ENCODE measurements around the gene SUPT3H. TPM values are rescaled to one million over a fixed set of nuclear protein-coding genes. Genes with fewer than 3 reads are reported as not detected.
A peak's percentile ranks its signal among the peaks of the same experiment; 100 is the strongest.
"Not testable (repeated sequence)": the region's sequence is repeated elsewhere in the genome, so short reads cannot be mapped to it uniquely, and the experiment has no call there.

Gene SUPT3H
- total RNA-seq, 2 experiments from 2014 or later = 8.7 to 9.0 TPM

DNA sequence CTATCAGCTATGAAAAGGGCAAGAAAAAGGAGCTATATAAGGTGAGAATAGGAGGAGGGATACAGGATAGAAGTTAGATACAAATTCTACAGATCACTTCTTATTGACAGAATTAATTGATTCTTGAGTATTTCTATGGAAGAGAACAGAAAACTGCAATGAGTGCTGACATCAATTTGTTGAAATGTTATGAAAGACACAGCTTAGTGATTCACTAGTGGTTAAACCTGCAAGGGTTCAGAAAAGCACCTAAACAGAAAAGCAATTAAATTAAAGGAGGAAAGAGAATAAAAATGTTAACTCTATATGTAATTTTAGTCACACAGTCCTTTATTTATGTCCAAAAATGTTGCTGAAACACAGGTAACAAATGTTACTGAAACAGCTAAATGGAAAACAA is 304.0 kb downstream of the SUPT3H start:
- CTCF ChIA-PET = interaction anchor here (1.6 kb wide), 1 partner anchor 129 kb away, joined by 4 read pairs; no protein-coding TSS in a partner anchor
- Mint-ChIP-seq H3K36me3 (ENCODE audit: low read depth) (peaks cover 14% of the 10 kb centered on the region), H3K4me1 (peaks cover 11% of the 10 kb centered on the region), H3K27ac (no peak overlapping the region), H3K27me3 (no peaks in the 10 kb centered on the region), H3K9me3 (peaks cover 16% of the 10 kb centered on the region), H3K4me3 (no peak overlapping the region)
- no peak for DNase-seq
- POLR2A ChIA-PET = no interaction called here

DNA sequence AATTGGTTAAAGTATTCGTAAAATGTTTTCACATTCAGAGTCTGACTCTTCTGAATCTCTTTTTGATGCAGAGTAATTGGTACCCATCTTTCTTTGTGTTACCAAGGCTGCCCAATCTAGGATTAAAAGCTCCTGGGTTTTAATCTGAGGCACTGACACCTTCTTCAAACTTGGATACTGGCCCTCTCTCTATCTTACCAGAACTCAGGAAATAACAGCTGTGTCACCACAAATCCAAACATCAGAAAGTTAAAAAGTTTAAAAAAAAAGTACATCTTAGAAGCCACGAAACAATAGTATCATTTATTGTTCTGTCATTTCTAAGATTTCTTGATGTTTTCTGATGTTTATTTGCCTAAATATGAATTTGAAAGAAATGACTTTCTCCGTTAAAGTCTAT is 305.1 kb downstream of the SUPT3H start:
- Mint-ChIP-seq H3K27me3 (no peaks in the 10 kb centered on the region), H3K36me3 (ENCODE audit: low read depth) (peaks cover 4% of the 10 kb centered on the region), H3K4me1 (peaks cover 11% of the 10 kb centered on the region), H3K27ac (no peak overlapping the region), H3K9me3 (peaks cover 6% of the 10 kb centered on the region), H3K4me3 (no peak overlapping the region)
- no peak for DNase-seq
- CTCF ChIA-PET = interaction anchor here (1.6 kb wide), 1 partner anchor 128 kb away, joined by 4 read pairs; no protein-coding TSS in a partner anchor
- POLR2A ChIA-PET = interaction anchor here (0.6 kb wide), 1 partner anchor 303 kb away, joined by 6 read pairs; no protein-coding TSS in a partner anchor

DNA sequence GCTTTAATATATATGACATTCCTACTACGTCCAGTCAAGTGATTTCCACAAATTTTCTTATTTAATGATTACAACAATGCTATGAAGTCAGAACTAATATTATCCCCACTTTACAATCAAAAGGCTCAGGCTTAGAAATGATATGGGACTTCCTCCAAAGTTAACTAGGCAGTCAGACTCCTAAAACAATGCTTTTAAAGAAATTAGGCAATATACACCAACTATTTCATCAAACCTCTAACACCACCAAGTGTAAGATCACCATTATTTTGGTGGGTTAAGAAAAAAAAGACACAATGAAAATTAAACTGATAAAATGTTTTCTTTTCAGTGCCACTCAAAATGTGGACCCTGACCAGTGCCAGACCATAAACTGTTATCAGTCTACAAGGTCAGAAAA is 305.7 kb downstream of the SUPT3H start:
- Mint-ChIP-seq H3K36me3 (ENCODE audit: low read depth) (peaks cover 2% of the 10 kb centered on the region), H3K4me1 (peaks cover 11% of the 10 kb centered on the region), H3K9me3 (peaks cover 4% of the 10 kb centered on the region), H3K27ac (no peak overlapping the region), H3K4me3 (no peak overlapping the region), H3K27me3 (no peaks in the 10 kb centered on the region)
- POLR2A ChIA-PET = interaction anchor here (0.6 kb wide), 1 partner anchor 304 kb away, joined by 6 read pairs; no protein-coding TSS in a partner anchor
- CTCF ChIA-PET = no interaction called here
- no peak for DNase-seq

DNA sequence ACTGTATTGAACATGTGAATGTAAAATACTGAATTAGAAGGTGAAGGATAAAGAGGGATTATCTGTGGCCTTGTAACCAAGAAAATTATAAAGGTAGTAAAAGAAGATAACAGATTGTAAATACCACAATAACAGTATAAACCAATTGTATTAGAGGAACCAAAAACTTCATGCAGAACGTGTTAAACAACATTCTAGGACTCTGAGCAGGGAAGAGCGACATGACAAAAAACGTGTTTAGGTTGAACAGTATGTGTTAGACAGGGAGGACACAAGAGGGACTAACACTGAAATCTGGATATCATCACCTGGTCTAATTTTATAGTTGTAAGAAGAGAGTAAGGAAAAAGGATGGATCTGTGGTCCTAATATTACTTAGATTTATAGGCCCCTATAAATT is 308.6 kb downstream of the SUPT3H start:
- H3K27me3 Mint-ChIP-seq = no peaks in the 10 kb centered on the region
- peaks cover 2% of the 10 kb centered on the region for H3K36me3 Mint-ChIP-seq (ENCODE audit: low read depth)
- DNase-seq = no peak
- POLR2A ChIA-PET = no interaction called here
- H3K27ac Mint-ChIP-seq = no peak overlapping the region
- no peak overlapping the region for H3K4me3 Mint-ChIP-seq
- CTCF ChIA-PET = no interaction called here
- no peaks in the 10 kb centered on the region for H3K9me3 Mint-ChIP-seq
- H3K4me1 Mint-ChIP-seq = peaks cover 8% of the 10 kb centered on the region

DNA sequence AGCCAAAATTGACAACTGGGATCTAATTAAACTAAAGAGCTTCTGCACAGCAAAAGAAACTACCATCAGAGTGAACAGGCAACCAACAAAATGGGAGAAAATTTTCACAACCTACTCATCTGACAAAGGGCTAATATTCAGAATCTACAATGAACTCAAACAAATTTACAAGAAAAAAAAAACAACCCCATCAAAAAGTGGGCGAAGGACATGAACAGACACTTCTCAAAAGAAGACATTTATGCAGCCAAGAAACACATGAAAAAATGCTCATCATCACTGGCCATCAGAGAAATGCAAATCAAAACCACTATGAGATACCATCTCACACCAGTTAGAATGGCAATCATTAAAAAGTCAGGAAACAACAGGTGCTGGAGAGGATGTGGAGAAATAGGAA is 310.3 kb downstream of the SUPT3H start:
- CTCF ChIA-PET; POLR2A ChIA-PET; H3K27ac Mint-ChIP-seq; H3K9me3 Mint-ChIP-seq; H3K36me3 Mint-ChIP-seq (ENCODE audit: low read depth); H3K4me1 Mint-ChIP-seq; H3K27me3 Mint-ChIP-seq; H3K4me3 Mint-ChIP-seq; DNase-seq: not testable (repeated sequence)

DNA sequence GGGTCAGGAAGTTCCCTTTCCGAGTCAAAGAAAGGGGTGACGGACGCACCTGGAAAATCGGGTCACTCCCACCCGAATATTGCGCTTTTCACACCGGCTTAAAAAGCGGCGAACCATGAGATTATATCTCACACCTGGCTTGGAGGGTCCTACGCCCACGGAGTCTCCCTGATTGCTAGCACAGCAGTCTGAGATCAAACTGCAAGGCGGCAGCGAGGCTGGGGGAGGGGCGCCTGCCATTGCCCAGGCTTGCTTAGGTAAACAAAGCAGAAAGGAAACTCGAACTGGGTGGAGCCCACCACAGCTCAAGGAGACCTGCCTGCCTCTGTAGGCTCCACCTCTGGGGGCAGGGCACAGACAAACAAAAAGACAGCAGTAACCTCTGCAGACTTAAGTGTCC is 315.1 kb downstream of the SUPT3H start:
- H3K27ac Mint-ChIP-seq; CTCF ChIA-PET; H3K36me3 Mint-ChIP-seq (ENCODE audit: low read depth); POLR2A ChIA-PET; H3K27me3 Mint-ChIP-seq; H3K4me3 Mint-ChIP-seq; H3K4me1 Mint-ChIP-seq; DNase-seq: not testable (repeated sequence)
- H3K9me3 Mint-ChIP-seq = peaks cover 10% of the 10 kb centered on the region

DNA sequence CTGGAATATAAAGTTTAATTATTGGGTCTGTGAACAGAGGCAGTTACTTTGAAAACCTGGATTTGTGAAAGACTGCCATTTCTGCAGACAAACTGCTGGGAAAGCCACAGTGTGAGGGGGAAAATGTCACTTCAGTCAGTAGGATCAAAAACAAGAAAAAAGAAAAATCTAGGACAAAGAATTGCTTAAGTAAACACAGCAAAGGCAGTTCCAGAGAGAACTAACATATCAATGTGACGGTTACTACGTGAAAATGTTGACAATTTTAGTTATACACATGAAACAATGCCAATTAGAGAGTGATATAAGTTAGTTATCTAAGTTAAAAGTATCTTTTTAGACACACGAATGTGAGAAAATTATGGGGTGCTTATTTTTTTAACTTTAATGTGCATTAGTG is 320.0 kb downstream of the SUPT3H start:
- Mint-ChIP-seq H3K4me3 (no peak overlapping the region), H3K27ac (no peak overlapping the region), H3K27me3 (no peaks in the 10 kb centered on the region), H3K4me1 (peaks cover 15% of the 10 kb centered on the region), H3K9me3 (peaks cover 18% of the 10 kb centered on the region), H3K36me3 (ENCODE audit: low read depth) (peaks cover 9% of the 10 kb centered on the region)
- no peak for DNase-seq
- CTCF ChIA-PET = no interaction called here
- POLR2A ChIA-PET = no interaction called here

DNA sequence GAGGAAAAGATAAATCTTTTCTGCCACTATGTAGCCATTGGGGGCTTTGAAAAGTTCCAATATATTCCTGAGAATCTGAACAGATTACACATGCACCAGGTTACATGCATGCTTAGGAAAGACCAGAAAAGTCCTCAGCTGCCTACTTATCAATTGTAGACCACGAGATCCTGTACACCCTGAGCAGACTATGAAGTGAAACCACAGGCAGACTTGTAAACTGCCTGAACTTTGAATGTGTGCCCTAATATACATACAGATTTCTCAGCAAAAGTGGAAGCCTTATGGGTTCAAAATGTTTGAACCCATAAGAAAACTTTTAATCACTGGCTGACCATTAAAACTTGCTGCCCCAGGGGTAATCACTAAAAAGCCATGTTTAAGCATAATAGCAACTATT is 323.1 kb downstream of the SUPT3H start:
- POLR2A ChIA-PET = no interaction called here
- DNase-seq = peak; percentile 6

DNA sequence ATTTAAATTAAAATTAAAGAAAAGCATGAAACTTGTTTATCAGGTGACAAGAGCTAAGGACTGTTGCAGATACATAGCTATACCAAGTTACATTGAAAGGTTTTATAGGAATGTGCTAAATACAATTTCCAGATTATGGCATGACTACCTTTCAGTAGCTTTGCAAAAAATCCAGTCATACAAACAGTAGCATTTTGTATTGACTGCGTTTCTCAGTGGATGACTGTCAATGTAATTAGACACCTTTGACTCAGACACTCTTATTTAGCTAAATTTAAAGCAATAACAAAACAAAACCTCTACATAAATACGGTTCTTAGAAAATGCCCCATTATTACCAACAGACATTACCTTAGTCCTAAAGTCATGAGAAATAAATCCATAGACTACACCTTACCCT is 325.4 kb downstream of the SUPT3H start:
- ChIA-PET POLR2A (no interaction called here), CTCF (interaction anchor here (1.6 kb wide), 1 partner anchor 131 kb away, joined by 3 read pairs; no protein-coding TSS in a partner anchor)
- H3K4me1 Mint-ChIP-seq = peaks cover 32% of the 10 kb centered on the region

More for the DNA sequence above, 323.1 kb downstream of the SUPT3H start:
- CTCF ChIA-PET = no interaction called here
- no peaks in the 10 kb centered on the region for H3K27me3 Mint-ChIP-seq
- no peak overlapping the region for H3K27ac Mint-ChIP-seq
- H3K4me3 Mint-ChIP-seq = no peak overlapping the region
- peaks cover under 1% of the 10 kb centered on the region for H3K36me3 Mint-ChIP-seq (ENCODE audit: low read depth)
- H3K9me3 Mint-ChIP-seq = peaks cover 10% of the 10 kb centered on the region
- peaks cover 18% of the 10 kb centered on the region for H3K4me1 Mint-ChIP-seq

DNA sequence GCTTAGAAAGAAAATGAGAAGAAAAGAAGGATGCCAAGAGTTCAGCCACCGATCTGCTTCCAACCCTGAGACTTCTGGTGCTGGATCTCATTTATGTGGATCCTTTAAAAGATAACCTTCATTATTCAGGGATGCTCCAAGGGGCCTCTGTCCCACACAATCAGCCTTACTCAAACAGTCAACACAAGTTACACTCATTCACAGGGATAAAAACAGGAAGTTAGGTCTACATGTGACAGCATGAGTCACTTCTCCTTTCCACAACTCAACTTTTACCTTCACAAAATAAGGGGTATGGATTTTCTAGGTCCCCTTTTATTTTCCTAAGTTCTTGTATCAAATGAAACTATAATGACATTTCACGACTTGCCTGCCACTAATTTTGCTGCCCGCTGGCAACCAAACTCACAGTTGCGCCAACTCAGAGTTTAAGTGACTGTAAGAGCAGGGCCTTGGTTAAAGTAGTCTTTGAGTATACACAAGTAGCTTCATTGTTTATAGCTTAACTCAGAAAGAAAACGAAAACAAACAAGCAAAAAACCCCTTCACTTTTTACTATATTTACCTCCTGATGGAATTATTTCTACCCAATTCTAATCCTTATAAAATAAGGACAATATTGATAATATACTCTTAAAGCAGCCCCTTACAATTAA is 328.4 kb downstream of the SUPT3H start:
- no peak overlapping the region for H3K4me3 Mint-ChIP-seq
- H3K4me1 Mint-ChIP-seq = peaks cover 25% of the 10 kb centered on the region
- H3K27me3 Mint-ChIP-seq = no peaks in the 10 kb centered on the region
- peaks cover 4% of the 10 kb centered on the region for H3K36me3 Mint-ChIP-seq (ENCODE audit: low read depth)
- H3K9me3 Mint-ChIP-seq = peaks cover 8% of the 10 kb centered on the region
- POLR2A ChIA-PET = no interaction called here
- H3K27ac Mint-ChIP-seq = no peak overlapping the region
- no peak for DNase-seq
- CTCF ChIA-PET = interaction anchor here (0.6 kb wide), 1 partner anchor 10 kb away, joined by 4 read pairs; no protein-coding TSS in a partner anchor

More for the DNA sequence above, 325.4 kb downstream of the SUPT3H start:
- no peak for DNase-seq
- H3K9me3 Mint-ChIP-seq = peaks cover 16% of the 10 kb centered on the region
- H3K36me3 Mint-ChIP-seq (ENCODE audit: low read depth) = peaks cover 3% of the 10 kb centered on the region
- H3K4me3 Mint-ChIP-seq = no peak overlapping the region
- H3K27me3 Mint-ChIP-seq = no peaks in the 10 kb centered on the region
- no peak overlapping the region for H3K27ac Mint-ChIP-seq

DNA sequence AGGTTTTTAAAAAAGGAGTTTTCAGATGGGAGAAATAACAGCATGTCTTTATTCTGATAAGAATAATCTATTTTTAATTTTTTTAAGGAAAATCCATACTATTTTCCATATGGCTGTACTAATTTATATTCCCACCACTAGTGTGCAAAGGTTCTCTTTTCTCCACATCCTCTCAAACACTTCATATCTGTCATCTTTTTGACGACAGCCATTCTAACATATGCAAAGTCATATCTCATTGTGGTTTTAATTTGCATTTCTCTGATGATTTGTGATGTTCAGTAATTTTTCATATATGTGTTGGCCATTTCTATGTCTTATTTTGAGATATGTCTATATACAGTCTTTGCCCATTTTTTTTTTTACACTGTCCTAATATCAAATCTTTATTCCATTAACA is 330.2 kb downstream of the SUPT3H start:
- ChIA-PET CTCF (interaction anchor here (0.9 kb wide), 1 partner anchor 11 kb away, joined by 3 read pairs; no protein-coding TSS in a partner anchor), POLR2A (no interaction called here)
- Mint-ChIP-seq H3K4me3 (no peak overlapping the region), H3K27ac (no peak overlapping the region), H3K9me3 (peaks cover 8% of the 10 kb centered on the region), H3K27me3 (no peaks in the 10 kb centered on the region), H3K4me1 (peaks cover 19% of the 10 kb centered on the region), H3K36me3 (ENCODE audit: low read depth) (peaks cover 6% of the 10 kb centered on the region)
- no peak for DNase-seq

DNA sequence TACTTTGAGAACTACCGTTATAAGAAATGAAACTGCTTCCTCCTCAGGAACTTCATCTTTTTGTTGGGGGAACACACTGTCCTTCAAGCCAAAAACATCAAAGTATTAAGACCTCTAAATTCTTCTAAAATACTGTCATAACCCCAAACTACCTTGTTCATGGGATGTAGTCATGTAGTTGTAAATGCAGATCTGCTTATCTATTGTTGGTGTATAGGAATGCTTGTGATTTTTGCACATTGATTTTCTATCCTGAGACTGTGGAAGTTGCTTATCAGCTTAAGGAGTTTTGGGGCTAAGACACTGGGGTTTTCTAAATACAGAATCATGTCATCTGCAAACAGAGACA is 332.5 kb downstream of the SUPT3H start:
- Mint-ChIP-seq H3K27me3 (no peaks in the 10 kb centered on the region), H3K4me3 (no peak overlapping the region), H3K27ac (no peak overlapping the region), H3K36me3 (ENCODE audit: low read depth) (peaks cover 6% of the 10 kb centered on the region), H3K9me3 (peaks cover 8% of the 10 kb centered on the region), H3K4me1 (peaks cover 18% of the 10 kb centered on the region)
- POLR2A ChIA-PET = no interaction called here
- CTCF ChIA-PET = interaction anchor here (1.0 kb wide), 1 partner anchor 9 kb away, joined by 3 read pairs; no protein-coding TSS in a partner anchor
- no peak for DNase-seq

DNA sequence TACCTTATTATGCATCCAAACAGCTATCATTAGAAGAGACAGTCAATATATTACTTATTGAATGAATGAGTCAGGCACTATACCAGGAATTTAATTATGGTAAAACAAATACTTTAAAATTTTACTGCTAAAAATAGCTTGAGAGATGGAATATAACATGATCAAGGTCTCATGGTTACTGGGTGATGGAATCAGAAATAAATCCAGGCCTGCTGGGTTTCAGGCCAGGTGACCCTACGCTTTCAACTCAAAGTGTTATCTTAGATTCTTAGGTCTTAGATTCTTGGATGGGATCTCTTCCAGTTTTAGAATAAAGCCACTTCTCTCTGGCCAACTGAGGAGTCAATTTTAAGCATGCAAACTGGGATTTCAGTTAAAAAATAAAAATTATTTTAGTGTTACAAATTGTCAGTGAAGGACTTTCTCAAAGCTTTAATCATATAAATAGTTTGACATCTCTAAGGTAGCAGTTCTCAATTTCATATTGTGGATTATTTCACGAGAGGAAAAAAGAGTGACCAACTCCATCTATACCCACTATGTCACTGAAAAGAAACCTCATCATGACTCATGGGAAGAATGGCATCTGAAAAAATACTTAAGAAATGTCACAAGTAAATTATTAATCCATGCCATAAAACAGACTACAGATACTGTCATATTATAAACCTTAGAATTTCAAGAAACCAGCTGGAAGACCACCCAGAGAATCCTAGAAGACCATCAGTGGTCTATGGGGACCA is 333.1 kb downstream of the SUPT3H start:
- H3K36me3 Mint-ChIP-seq (ENCODE audit: low read depth) = peaks cover 6% of the 10 kb centered on the region
- ChIA-PET CTCF (interaction anchor here (1.0 kb wide), 2 partner anchors 9 to 367 kb away, joined by 3 read pairs; no protein-coding TSS in a partner anchor), POLR2A (no interaction called here)
- H3K27ac Mint-ChIP-seq = no peak overlapping the region
- H3K4me1 Mint-ChIP-seq = peaks cover 17% of the 10 kb centered on the region
- H3K9me3 Mint-ChIP-seq = peaks cover 8% of the 10 kb centered on the region
- no peaks in the 10 kb centered on the region for H3K27me3 Mint-ChIP-seq
- H3K4me3 Mint-ChIP-seq = no peak overlapping the region
- no peak for DNase-seq
